ENCODE measurements around the gene PLCXD3. TPM values are rescaled to one million over a fixed set of nuclear protein-coding genes. Genes with fewer than 3 reads are reported as not detected.

The PLCXD3 gene
- total and polyA plus RNA-seq, 2 of the 8 experiments (the other 6 are each of a cell fraction or from before 2014, with no cell fraction given): 0.03 to 0.07 TPM

- no peak overlapping the region for H2BK12ac ChIP-seq (ENCODE audit: low read depth, low read length)
- no peak overlapping the region for H2BK5ac ChIP-seq (ENCODE audit: low read depth, low read length)
- DNase-seq (ENCODE audit: low read depth in 1 of 2, low spot score in 2 of 2): no peak
- no peak overlapping the region for H2AFZ ChIP-seq (ENCODE audit: low read length)
- H3K18ac ChIP-seq (ENCODE audit: extremely low read depth, low read length): no peak overlapping the region
- no peak overlapping the region for H3K23ac ChIP-seq (ENCODE audit: insufficient read length)
- no peak overlapping the region for H3K4me2 ChIP-seq (ENCODE audit: insufficient read depth in 1 of 2, low read depth in 2 of 2, low read length in 2 of 2)
- H2BK20ac ChIP-seq (ENCODE audit: low read length): no peak overlapping the region
- CTCF ChIA-PET (ENCODE audit: partially characterized antibody): no interaction called here
- no peaks in the 10 kb centered on the region for H3K79me2 ChIP-seq (ENCODE audit: control insufficient read depth in 1 of 2, insufficient read depth in 2 of 2, low read length in 2 of 2)
- H2BK120ac ChIP-seq (replicated peaks; ENCODE audit: low read depth, low read length): no peak overlapping the region
- no peak overlapping the region for H2AK5ac ChIP-seq (ENCODE audit: low read depth, low read length)
- WGBS, 2 experiments (ENCODE audit: extremely low coverage in 1 of 2, insufficient coverage in 1 of 2, insufficient read length in 1 of 2, insufficient replicate concordance in 2 of 2, low coverage in 1 of 2, low lambda C conversion rate in 2 of 2, missing lambda C conversion rate in 1 of 2): 81% methylated on average over 2 of the region's 2 CpGs; no CpG with 5 or more reads in 1 of the 2 experiments
- TF ChIP-seq ATF2 (IDR thresholded peaks at IDR 0.05; ENCODE audit: low read length) (no peak), POLR2A (IDR thresholded peaks at IDR 0.05; ENCODE audit: control extremely low read depth in 1 of 2, low read depth in 2 of 2, low read length in 2 of 2) (no peak), CBX8 (IDR thresholded peaks at IDR 0.05; ENCODE audit: borderline replicate concordance, low read depth, low read length) (no peak), HDAC6 (IDR thresholded peaks at IDR 0.05; ENCODE audit: low read depth, low read length) (no peak), TAF7 (optimal IDR thresholded peaks at IDR 0.05; ENCODE audit: borderline replicate concordance, low read depth, low read length) (no peak), ZNF274 (IDR thresholded peaks at IDR 0.05; ENCODE audit: borderline replicate concordance, extremely low read depth, low read length) (no peak), TEAD4 (IDR thresholded peaks at IDR 0.05; ENCODE audit: low read depth, low read length) (no peak)
- H3K79me1 ChIP-seq (ENCODE audit: low read depth, low read length): no peaks in the 10 kb centered on the region
- no peaks in the 10 kb centered on the region for H3K36me3 ChIP-seq (ENCODE audit: control insufficient read depth in 2 of 4, insufficient read depth in 4 of 4, low read length in 3 of 4)
- H3K9me3 ChIP-seq (ENCODE audit: insufficient read depth in 2 of 2, low read depth in 1 of 2, low read length in 1 of 2): no peaks in the 10 kb centered on the region
- H4K20me1 ChIP-seq (replicated peaks in 1 of 2; ENCODE audit: control insufficient read depth in 1 of 2, insufficient read depth in 2 of 2, low read length in 2 of 2): no peaks in the 10 kb centered on the region
- H3K4me3 ChIP-seq (ENCODE audit: extremely low read depth in 1 of 4, insufficient read depth in 2 of 4, low read depth in 3 of 4, low read length in 4 of 4): no peak overlapping the region
- no peaks in the 10 kb centered on the region; the same call in 1 of the 2 replicates for H3K23me2 ChIP-seq (ENCODE audit: low read depth, low read length)
- H2BK15ac ChIP-seq (ENCODE audit: low read length): no peak overlapping the region
- POLR2A ChIA-PET (ENCODE audit: partially characterized antibody): no interaction called here
- H4K8ac ChIP-seq (ENCODE audit: extremely low read depth, insufficient read depth, low read length): no peak overlapping the region
- H3K4ac ChIP-seq (replicated peaks; ENCODE audit: insufficient read length, low read depth, low read length): no peak overlapping the region
- H3K56ac ChIP-seq (replicated peaks; ENCODE audit: insufficient read length, low read depth, low read length): no peak overlapping the region
- no peak for FAIRE-seq
- no peak overlapping the region for H4K91ac ChIP-seq (replicated peaks; ENCODE audit: insufficient read length, low read length)
- H3K9ac ChIP-seq (replicated peaks in 1 of 4; ENCODE audit: extremely low read depth in 1 of 4, low read depth in 3 of 4, low read length in 3 of 4): no peak overlapping the region
- H3K27ac ChIP-seq (ENCODE audit: low read depth, low read length): no peak overlapping the region
- H3K27me3 ChIP-seq (replicated peaks in 1 of 4; ENCODE audit: control insufficient read depth in 3 of 4, extremely low read depth in 1 of 4, insufficient read depth in 3 of 4, low read length in 3 of 4): no peaks in the 10 kb centered on the region
- H3K4me1 ChIP-seq (replicated peaks in 1 of 4; ENCODE audit: control insufficient read depth in 3 of 4, insufficient read depth in 4 of 4, low read length in 3 of 4): no peaks in the 10 kb centered on the region
- H4K5ac ChIP-seq (ENCODE audit: insufficient read length, low read depth, low read length): no peak overlapping the region
- no peak overlapping the region for H3K14ac ChIP-seq (ENCODE audit: insufficient read length)
Measured at GRCh38 chr5:41522193-41522786, 11.9 kb upstream of the PLCXD3 start.
